ENCODE measurements around the gene SRPK3. TPM values are rescaled to one million over a fixed set of nuclear protein-coding genes. Genes with fewer than 3 reads are reported as not detected.

SRPK3 gene
- polyA plus RNA-seq, 1 donor from 2014 or later: not detected

DNA sequence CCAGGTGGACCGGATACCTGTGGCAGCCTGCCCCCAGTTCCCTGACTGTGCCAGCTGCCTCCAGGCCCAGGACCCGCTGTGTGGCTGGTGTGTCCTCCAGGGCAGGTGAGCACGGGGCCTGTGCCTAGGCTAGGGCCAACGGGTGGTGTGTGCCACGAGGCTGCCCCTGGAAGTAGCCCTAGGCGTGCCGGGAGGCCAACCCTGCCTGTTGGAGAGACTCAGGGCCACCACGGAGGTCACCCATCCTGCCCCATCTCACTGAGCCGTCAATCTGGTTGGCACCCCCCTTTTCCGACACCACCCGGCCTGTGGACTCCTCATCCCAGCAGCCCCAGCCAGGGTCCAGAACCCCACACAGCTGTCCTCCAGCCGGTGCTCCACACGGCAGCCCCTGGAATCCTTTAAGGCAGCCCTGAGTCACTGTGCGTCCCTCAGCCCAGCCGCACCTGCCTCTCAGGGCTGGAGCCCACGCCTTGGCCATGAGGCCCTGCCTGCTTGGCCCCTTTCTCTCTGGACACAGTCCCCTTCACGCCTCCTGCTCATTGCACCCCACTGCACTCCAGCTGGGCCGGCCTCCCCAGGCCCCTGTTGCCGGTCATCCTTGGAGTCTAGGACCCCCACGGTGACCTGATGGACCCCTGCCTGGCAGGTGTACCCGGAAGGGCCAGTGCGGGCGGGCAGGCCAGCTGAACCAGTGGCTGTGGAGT lies 11.5 kb upstream of the SRPK3 start:
- no peaks in the 10 kb centered on the region for H3K79me2 ChIP-seq (replicated peaks; ENCODE audit: insufficient read depth, low read length)
- no peak overlapping the region for H3K4me3 ChIP-seq (ENCODE audit: low read length)
- no peaks in the 10 kb centered on the region for H4K20me1 ChIP-seq (ENCODE audit: insufficient read depth)
- no peak for TF ChIP-seq EP300 (conservative IDR thresholded peaks at IDR 0.05; ENCODE audit: poor library complexity, severe bottlenecking)
- TF ChIP-seq RAD21 (conservative IDR thresholded peaks at IDR 0.05): no peak
- TF ChIP-seq, protein P1, sequence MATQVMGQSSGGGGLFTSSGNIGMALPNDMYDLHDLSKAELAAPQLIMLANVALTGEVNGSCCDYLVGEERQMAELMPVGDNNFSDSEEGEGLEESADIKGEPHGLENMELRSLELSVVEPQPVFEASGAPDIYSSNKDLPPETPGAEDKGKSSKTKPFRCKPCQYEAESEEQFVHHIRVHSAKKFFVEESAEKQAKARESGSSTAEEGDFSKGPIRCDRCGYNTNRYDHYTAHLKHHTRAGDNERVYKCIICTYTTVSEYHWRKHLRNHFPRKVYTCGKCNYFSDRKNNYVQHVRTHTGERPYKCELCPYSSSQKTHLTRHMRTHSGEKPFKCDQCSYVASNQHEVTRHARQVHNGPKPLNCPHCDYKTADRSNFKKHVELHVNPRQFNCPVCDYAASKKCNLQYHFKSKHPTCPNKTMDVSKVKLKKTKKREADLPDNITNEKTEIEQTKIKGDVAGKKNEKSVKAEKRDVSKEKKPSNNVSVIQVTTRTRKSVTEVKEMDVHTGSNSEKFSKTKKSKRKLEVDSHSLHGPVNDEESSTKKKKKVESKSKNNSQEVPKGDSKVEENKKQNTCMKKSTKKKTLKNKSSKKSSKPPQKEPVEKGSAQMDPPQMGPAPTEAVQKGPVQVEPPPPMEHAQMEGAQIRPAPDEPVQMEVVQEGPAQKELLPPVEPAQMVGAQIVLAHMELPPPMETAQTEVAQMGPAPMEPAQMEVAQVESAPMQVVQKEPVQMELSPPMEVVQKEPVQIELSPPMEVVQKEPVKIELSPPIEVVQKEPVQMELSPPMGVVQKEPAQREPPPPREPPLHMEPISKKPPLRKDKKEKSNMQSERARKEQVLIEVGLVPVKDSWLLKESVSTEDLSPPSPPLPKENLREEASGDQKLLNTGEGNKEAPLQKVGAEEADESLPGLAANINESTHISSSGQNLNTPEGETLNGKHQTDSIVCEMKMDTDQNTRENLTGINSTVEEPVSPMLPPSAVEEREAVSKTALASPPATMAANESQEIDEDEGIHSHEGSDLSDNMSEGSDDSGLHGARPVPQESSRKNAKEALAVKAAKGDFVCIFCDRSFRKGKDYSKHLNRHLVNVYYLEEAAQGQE (IDR thresholded peaks at IDR 0.05; ENCODE audit: borderline replicate concordance): no peak
- no peak for TF ChIP-seq TAF1 (IDR thresholded peaks at IDR 0.05; ENCODE audit: low read depth)
- TF ChIP-seq EZH2 (IDR thresholded peaks at IDR 0.05; ENCODE audit: borderline replicate concordance, insufficient read depth, low read length, poor library complexity, severe bottlenecking): no peak
- H3K27me3 ChIP-seq (ENCODE audit: insufficient read depth, low read depth, low read length): no peaks in the 10 kb centered on the region
- no peak overlapping the region for H2AFZ ChIP-seq (ENCODE audit: low read depth, low read length)
- H3F3A ChIP-seq (ENCODE audit: insufficient read depth, low read length, poor library complexity, severe bottlenecking): no peaks in the 10 kb centered on the region
- no peaks in the 10 kb centered on the region for H3K9me3 ChIP-seq (ENCODE audit: low read length)
- H3K27ac ChIP-seq (ENCODE audit: low read length): no peak overlapping the region
- H3K9ac ChIP-seq (ENCODE audit: low read length): no peak overlapping the region
- no peaks in the 10 kb centered on the region for H3K9me2 ChIP-seq (ENCODE audit: insufficient read depth, low read length)
- no peaks in the 10 kb centered on the region for H3K36me3 ChIP-seq (ENCODE audit: insufficient read depth, low read length)
- no peak overlapping the region for H3K4me2 ChIP-seq (ENCODE audit: low read length)

DNA sequence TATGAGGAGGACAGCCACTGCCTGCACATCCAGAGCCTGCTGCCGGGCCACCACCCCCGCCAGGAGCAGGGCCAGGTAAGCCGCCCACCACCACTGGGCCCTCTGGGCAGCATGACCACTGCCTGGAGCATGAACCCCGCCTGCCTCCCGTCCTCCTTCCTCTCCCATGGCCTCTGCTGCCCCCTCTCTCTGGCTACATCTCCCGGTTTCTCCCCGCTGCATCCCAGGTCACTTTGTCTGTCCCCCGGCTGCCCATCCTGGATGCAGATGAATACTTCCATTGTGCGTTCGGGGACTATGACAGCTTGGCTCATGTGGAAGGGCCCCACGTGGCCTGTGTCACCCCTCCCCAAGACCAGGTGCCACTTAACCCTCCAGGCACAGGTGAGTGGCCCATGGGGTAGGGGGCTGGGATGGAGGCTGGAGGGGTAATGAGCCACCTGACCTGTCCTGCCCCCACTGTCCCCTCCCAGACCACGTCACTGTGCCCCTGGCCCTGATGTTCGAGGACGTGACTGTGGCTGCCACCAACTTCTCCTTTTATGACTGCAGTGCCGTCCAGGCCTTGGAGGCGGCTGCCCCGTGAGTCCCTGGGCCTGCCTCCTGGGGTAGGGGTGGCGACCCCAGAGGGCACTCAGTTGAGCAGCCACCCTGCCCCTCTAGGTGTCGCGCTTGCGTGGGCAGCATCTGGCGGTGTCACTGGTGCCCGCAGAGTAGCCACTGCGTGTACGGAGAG lies 10.8 kb upstream of the SRPK3 start:
- Histone ChIP-seq H4K20me1 (ENCODE audit: insufficient read depth) (no peaks in the 10 kb centered on the region), H2AFZ (ENCODE audit: low read depth, low read length) (no peak overlapping the region), H3K4me3 (ENCODE audit: low read length) (no peak overlapping the region), H3K4me2 (ENCODE audit: low read length) (no peak overlapping the region), H3K79me2 (replicated peaks; ENCODE audit: insufficient read depth, low read length) (no peaks in the 10 kb centered on the region), H3K9me2 (ENCODE audit: insufficient read depth, low read length) (no peaks in the 10 kb centered on the region), H3K36me3 (ENCODE audit: insufficient read depth, low read length) (no peaks in the 10 kb centered on the region), H3F3A (ENCODE audit: insufficient read depth, low read length, poor library complexity, severe bottlenecking) (no peaks in the 10 kb centered on the region), H3K27ac (ENCODE audit: low read length) (no peak overlapping the region), H3K27me3 (ENCODE audit: insufficient read depth, low read depth, low read length) (no peaks in the 10 kb centered on the region), H3K9me3 (ENCODE audit: low read length) (no peaks in the 10 kb centered on the region), H3K9ac (ENCODE audit: low read length) (no peak overlapping the region)
- TF ChIP-seq POLR2AphosphoS5 (IDR thresholded peaks at IDR 0.05): no peak

DNA sequence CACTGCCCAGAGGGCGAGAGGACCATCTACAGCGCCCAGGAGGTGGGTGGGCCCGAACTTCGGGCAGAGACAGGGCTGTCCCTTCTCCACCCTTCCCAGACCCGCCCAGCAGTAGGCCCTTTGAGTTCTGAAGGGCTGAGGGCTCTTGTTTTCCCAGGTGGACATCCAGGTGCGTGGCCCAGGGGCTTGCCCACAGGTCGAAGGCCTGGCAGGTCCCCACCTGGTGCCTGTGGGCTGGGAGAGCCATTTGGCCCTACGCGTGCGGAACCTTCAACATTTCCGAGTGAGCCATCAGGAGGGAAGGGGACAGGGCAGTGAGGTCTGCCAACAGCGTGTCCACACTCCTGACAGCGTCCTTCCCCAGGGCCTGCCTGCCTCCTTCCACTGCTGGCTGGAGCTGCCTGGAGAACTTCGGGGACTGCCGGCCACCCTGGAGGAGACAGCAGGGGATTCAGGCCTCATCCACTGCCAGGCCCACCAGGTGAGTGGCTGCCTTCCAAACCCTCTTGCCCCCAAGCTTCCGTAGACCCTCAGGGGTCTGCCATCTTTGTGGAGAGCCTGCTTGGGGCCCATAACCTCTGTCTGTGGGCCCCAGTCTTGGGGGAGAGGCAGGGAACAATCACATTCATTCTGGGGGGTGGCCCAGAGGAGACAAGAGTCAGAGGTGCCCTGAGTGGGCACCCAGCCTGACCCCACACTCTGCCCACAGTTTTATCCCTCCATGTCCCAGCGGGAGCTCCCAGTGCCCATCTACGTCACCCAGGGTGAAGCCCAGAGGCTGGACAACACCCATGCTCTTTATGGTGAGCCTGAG lies 10.0 kb upstream of the SRPK3 start:
- H3K27me3 ChIP-seq (ENCODE audit: insufficient read depth, low read depth, low read length): no peaks in the 10 kb centered on the region
- H3K27ac ChIP-seq (ENCODE audit: low read length): no peak overlapping the region
- no peak overlapping the region for H3K9ac ChIP-seq (ENCODE audit: low read length)
- no peak overlapping the region for H2AFZ ChIP-seq (ENCODE audit: low read depth, low read length)
- H4K20me1 ChIP-seq (ENCODE audit: insufficient read depth): no peaks in the 10 kb centered on the region
- no peaks in the 10 kb centered on the region for H3F3A ChIP-seq (ENCODE audit: insufficient read depth, low read length, poor library complexity, severe bottlenecking)
- H3K9me2 ChIP-seq (ENCODE audit: insufficient read depth, low read length): no peaks in the 10 kb centered on the region
- TF ChIP-seq, protein P1 (IDR thresholded peaks at IDR 0.05; ENCODE audit: borderline replicate concordance): no peak
- H3K36me3 ChIP-seq (ENCODE audit: insufficient read depth, low read length): no peaks in the 10 kb centered on the region
- no peak overlapping the region for H3K4me3 ChIP-seq (ENCODE audit: low read length)
- H3K79me2 ChIP-seq (replicated peaks; ENCODE audit: insufficient read depth, low read length): no peaks in the 10 kb centered on the region
- no peaks in the 10 kb centered on the region for H3K9me3 ChIP-seq (ENCODE audit: low read length)
- no peak overlapping the region for H3K4me2 ChIP-seq (ENCODE audit: low read length)
